K562 (cell line): ENCODE results near the gene SMG6. TPM values are rescaled to one million over a fixed set of nuclear protein-coding genes. Genes with fewer than 3 reads are reported as not detected.

Experiments used
- ARID4B ChIP-seq: sonication (generic); formaldehyde crosslinking; IDR thresholded peaks from 2 replicates; pipeline ENCODE4 v1.8.0; 2022; ENCODE audit warnings: mild to moderate bottlenecking, missing genetic modification reagents
- SP2 ChIP-seq: IDR thresholded peaks from 2 replicates; pipeline ENCODE4 v1.6.1; 2011; ENCODE audit warnings: mild to moderate bottlenecking, low read depth, low read length, moderate library complexity; ENCODE audit not compliant: poor library complexity, severe bottlenecking; ENCODE audit errors: extremely low read depth
- TFAP4 ChIP-seq: sonication (generic); formaldehyde crosslinking; IDR thresholded peaks from 2 replicates; pipeline ENCODE4 v1.8.0; 2022; ENCODE audit warnings: missing genetic modification reagents, mild to moderate bottlenecking, moderate library complexity, borderline replicate concordance
- TRIM25 ChIP-seq: fragments of 450-650 bp; IDR thresholded peaks from 2 replicates; pipeline ENCODE4 v1.7.0; 2016; ENCODE audit warnings: borderline replicate concordance
- ZNF197 ChIP-seq: fragments of 200-800 bp; sonication (Bioruptor generic); IDR thresholded peaks from 2 replicates; pipeline ENCODE4 v1.6.1; 2016; ENCODE audit warnings: low read depth, missing genetic modification characterization, missing compliant biosample characterization
- ZNF766 ChIP-seq: fragments of 200-800 bp; sonication (Bioruptor generic); conservative IDR thresholded peaks from 2 replicates; pipeline ENCODE4 v1.6.1; 2016; ENCODE audit warnings: missing genetic modification characterization, missing compliant biosample characterization
- polyA plus RNA-seq, 8 experiments: library from polyadenylated mRNA; depleted of rRNA in 4 of 8; stranded (reverse) in 5 of 8; unstranded in 3 of 8; fragments of >200 nt; fragmentation: Nextera tagmentation in 2 of 8; fragmentation: Illumina TruSeq in 1 of 8; extraction: Ambion mirVana in 2 of 8; extraction: Trizol in 1 of 8; gene quantifications; 2 replicates each; pipeline versions ENCODE4 v1.2.1 to v1.2.3, GENCODE V29; 2011 to 2014; ENCODE audit warnings: inconsistent platforms in 1 of 8, missing spikeins in 1 of 8
- total RNA-seq, 7 experiments: library from RNA; depleted of rRNA in 6 of 7; stranded (reverse); fragments of >200 nt in 6 of 7; fragmentation: Illumina TruSeq in 2 of 7; extraction: Trizol in 2 of 7; gene quantifications; 2 replicates each; pipeline versions ENCODE4 v1.2.1 to v1.2.3, GENCODE V29; 2011 to 2021; ENCODE audit warnings: low replicate concordance in 1 of 7
- TF ChIP-seq, protein P1 (sequence below): fragments of 450-650 bp; formaldehyde crosslinking; IDR thresholded peaks from 2 replicates; pipeline ENCODE4 v1.4.0; 2022; ENCODE audit warnings: mild to moderate bottlenecking, moderate library complexity
- TF ChIP-seq, protein P2 (sequence below), 2 experiments: IDR thresholded peaks in 1 of 2; conservative IDR thresholded peaks in 1 of 2; 2 replicates each; pipeline ENCODE4 v1.6.1; 2016; ENCODE audit warnings: low read depth in 2 of 2, mild to moderate bottlenecking in 1 of 2, missing compliant biosample characterization in 1 of 2, missing genetic modification characterization in 1 of 2, moderate library complexity in 1 of 2

SMG6 gene
- total and polyA plus RNA-seq, 9 of the 15 experiments (the other 6 are each of a cell fraction or from before 2014, with no cell fraction given): 0.44 to 13.9 (median 6.0) TPM

- TF ChIP-seq TFAP4 (CRISPR knock-in tag): no peak
- TF ChIP-seq, protein P1, sequence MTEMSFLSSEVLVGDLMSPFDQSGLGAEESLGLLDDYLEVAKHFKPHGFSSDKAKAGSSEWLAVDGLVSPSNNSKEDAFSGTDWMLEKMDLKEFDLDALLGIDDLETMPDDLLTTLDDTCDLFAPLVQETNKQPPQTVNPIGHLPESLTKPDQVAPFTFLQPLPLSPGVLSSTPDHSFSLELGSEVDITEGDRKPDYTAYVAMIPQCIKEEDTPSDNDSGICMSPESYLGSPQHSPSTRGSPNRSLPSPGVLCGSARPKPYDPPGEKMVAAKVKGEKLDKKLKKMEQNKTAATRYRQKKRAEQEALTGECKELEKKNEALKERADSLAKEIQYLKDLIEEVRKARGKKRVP (CRISPR knock-in tag): no peak
- no peak for TF ChIP-seq ZNF197 (CRISPR knock-in tag)
- TF ChIP-seq ARID4B: no peak
- no peak for TF ChIP-seq TRIM25
- TF ChIP-seq, protein P2, sequence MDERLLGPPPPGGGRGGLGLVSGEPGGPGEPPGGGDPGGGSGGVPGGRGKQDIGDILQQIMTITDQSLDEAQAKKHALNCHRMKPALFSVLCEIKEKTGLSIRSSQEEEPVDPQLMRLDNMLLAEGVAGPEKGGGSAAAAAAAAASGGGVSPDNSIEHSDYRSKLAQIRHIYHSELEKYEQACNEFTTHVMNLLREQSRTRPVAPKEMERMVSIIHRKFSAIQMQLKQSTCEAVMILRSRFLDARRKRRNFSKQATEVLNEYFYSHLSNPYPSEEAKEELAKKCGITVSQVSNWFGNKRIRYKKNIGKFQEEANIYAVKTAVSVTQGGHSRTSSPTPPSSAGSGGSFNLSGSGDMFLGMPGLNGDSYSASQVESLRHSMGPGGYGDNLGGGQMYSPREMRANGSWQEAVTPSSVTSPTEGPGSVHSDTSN (CRISPR knock-in tag; IDR thresholded peaks at IDR 0.05; ENCODE audit: low read depth): no peak
- TF ChIP-seq, protein P2 (tag; conservative IDR thresholded peaks at IDR 0.05; ENCODE audit: low read depth): 0 out of 2 replicates have a peak, but pooled peaks have one; percentile 23
- TF ChIP-seq ZNF766 (CRISPR knock-in tag): 0 out of 2 replicates have a peak, but pooled peaks have one; percentile 22
- no peak for TF ChIP-seq SP2
Observed at GRCh38 chr17:2138761-2139160, 164.8 kb downstream of the SMG6 start (continued).
